ENCODE measurements around the gene SPTSSA. TPM values are rescaled to one million over a fixed set of nuclear protein-coding genes. Genes with fewer than 3 reads are reported as not detected.

SPTSSA gene
- total RNA-seq, 1 donor from 2014 or later, result 10.4 TPM

GRCh38 chr14:34424488-34424887, 37.6 kb downstream of the SPTSSA start:
- DNase-seq (ENCODE audit: low spot score in 2 of 2, unreplicated experiment in 2 of 2), result no peak
- TF ChIP-seq CTCF (IDR thresholded peaks at IDR 0.05; ENCODE audit: unreplicated experiment), result no peak
- Mint-ChIP-seq H3K4me1 (no peaks in the 10 kb centered on the region), H3K9me3 (peaks cover 13% of the 10 kb centered on the region), H3K4me3 (no peak overlapping the region), H3K27ac (no peak overlapping the region), H3K27me3 (ENCODE audit: low read depth) (no peaks in the 10 kb centered on the region), H3K36me3 (no peaks in the 10 kb centered on the region)

GRCh38 chr14:34423445-34423844, 38.6 kb downstream of the SPTSSA start:
- TF ChIP-seq CTCF (IDR thresholded peaks at IDR 0.05; ENCODE audit: unreplicated experiment), result no peak
- Mint-ChIP-seq H3K27me3 (ENCODE audit: low read depth) (no peaks in the 10 kb centered on the region), H3K4me1 (no peaks in the 10 kb centered on the region), H3K36me3 (no peaks in the 10 kb centered on the region), H3K4me3 (no peak overlapping the region), H3K27ac (no peak overlapping the region), H3K9me3 (peaks cover 13% of the 10 kb centered on the region)
- DNase-seq (ENCODE audit: low spot score in 2 of 2, unreplicated experiment in 2 of 2), result no peak

- peaks cover 21% of the 10 kb centered on the region for H3K9me3 Mint-ChIP-seq
- no peak for TF ChIP-seq CTCF (IDR thresholded peaks at IDR 0.05; ENCODE audit: unreplicated experiment)
- H3K4me3 Mint-ChIP-seq, result no peak overlapping the region
- no peak for DNase-seq (ENCODE audit: low spot score in 2 of 2, unreplicated experiment in 2 of 2)
- H3K4me1 Mint-ChIP-seq, result no peaks in the 10 kb centered on the region
- H3K27me3 Mint-ChIP-seq (ENCODE audit: low read depth), result no peaks in the 10 kb centered on the region
- no peak overlapping the region for H3K27ac Mint-ChIP-seq
- H3K36me3 Mint-ChIP-seq, result no peaks in the 10 kb centered on the region
These were observed 41.4 kb downstream of the SPTSSA start for GRCh38 chr14:34420547-34421150.

- TF ChIP-seq CTCF (IDR thresholded peaks at IDR 0.05; ENCODE audit: unreplicated experiment), result no peak
- no peak for DNase-seq (ENCODE audit: low spot score in 2 of 2, unreplicated experiment in 2 of 2)
- peaks cover 2% of the 10 kb centered on the region for H3K36me3 Mint-ChIP-seq
- peaks cover 16% of the 10 kb centered on the region for H3K9me3 Mint-ChIP-seq
- no peaks in the 10 kb centered on the region for H3K4me1 Mint-ChIP-seq
- no peaks in the 10 kb centered on the region for H3K27me3 Mint-ChIP-seq (ENCODE audit: low read depth)
- H3K4me3 Mint-ChIP-seq, result no peak overlapping the region
- H3K27ac Mint-ChIP-seq, result no peak overlapping the region
These were observed 52.3 kb downstream of the SPTSSA start for GRCh38 chr14:34409721-34410120.

GRCh38 chr14:34407951-34408350, 54.1 kb downstream of the SPTSSA start:
- Mint-ChIP-seq H3K36me3 (peaks cover 2% of the 10 kb centered on the region), H3K4me1 (no peaks in the 10 kb centered on the region), H3K27me3 (ENCODE audit: low read depth) (no peaks in the 10 kb centered on the region), H3K4me3 (no peak overlapping the region), H3K27ac (no peak overlapping the region), H3K9me3 (peaks cover 16% of the 10 kb centered on the region)
- no peak for DNase-seq (ENCODE audit: low spot score in 2 of 2, unreplicated experiment in 2 of 2)
- TF ChIP-seq CTCF (IDR thresholded peaks at IDR 0.05; ENCODE audit: unreplicated experiment), result no peak

- Mint-ChIP-seq H3K9me3 (peaks cover 15% of the 10 kb centered on the region), H3K4me1 (no peaks in the 10 kb centered on the region)
These were observed 57.6 kb downstream of the SPTSSA start for GRCh38 chr14:34404416-34404815.

More at GRCh38 chr14:34404416-34404815, 57.6 kb downstream of the SPTSSA start:
- Mint-ChIP-seq H3K36me3 (no peaks in the 10 kb centered on the region), H3K27me3 (ENCODE audit: low read depth) (no peaks in the 10 kb centered on the region), H3K27ac (no peak overlapping the region), H3K4me3 (no peak overlapping the region)
- TF ChIP-seq CTCF (IDR thresholded peaks at IDR 0.05; ENCODE audit: unreplicated experiment), result no peak
- DNase-seq (ENCODE audit: low spot score in 2 of 2, unreplicated experiment in 2 of 2), result no peak
